ENCODE results near the gene UNC93A. TPM values are rescaled to one million over a fixed set of nuclear protein-coding genes. Genes with fewer than 3 reads are reported as not detected.
"Not testable (repeated sequence)": the region's sequence is repeated elsewhere in the genome, so short reads cannot be mapped to it uniquely, and the experiment has no call there.

UNC93A gene
- total RNA-seq, 1 donor from 2014 or later, result not detected

DNA sequence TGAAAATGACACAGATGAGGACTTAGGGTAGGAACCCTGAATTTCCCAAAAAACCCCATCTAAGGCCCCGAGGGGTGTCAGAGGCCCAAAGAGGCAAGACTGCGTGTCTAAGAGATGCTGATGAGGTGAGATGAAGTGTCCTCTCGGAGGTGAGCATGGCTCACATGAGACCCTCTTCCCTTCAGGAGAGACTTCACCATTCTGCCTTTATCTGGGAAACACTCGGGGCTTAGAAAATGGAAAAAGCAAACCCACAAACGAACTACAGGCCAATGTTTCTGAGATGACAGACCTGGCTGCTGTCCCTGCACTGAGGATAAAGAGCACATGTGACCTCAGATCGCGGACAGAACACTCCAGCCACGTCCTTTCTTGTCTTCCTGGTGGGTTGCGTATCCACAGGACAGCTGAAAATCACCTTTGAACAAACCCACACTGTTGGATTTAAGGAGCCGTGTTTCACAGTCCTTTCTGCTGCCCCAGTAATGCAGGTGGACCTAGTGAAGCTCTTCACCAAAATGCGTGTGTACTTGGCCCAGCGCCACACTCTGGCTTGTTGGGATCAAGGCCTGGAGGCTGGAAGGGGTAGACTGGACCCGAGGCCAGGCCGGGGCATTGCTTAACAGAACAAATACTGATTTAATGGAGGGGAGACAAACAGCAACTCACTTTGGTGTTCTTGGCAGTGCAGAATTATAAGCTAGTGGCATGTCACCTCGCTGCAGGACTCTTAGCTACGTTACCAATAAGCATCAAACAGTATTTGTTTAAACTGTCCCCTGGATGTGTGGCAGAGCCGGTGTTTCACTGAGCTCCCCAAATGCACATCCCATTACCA, 18.5 kb downstream of the UNC93A start:
- not testable (repeated sequence) for DNase-seq (ENCODE audit: low read depth in 2 of 2)

DNA sequence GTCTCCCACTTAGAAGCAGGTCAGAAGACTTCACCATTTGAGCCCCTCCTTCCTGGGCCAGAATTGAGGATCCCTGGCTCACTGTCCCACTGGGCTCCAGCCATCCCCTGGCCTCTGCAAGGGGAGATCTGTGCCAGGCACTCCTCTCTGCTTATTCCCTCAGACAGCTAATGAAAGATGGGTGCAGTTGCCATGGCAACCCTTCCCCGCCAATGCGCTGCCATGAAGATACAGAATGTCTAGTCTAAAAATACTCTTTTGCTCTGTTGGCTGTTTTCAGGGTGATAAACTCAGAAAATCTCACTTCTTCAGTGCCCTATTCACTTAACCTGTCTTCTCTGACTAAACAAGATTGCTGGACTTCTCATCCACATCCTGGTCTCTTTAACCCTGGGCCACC, 20.2 kb downstream of the UNC93A start:
- no peak for DNase-seq (ENCODE audit: low read depth in 2 of 2)

DNA sequence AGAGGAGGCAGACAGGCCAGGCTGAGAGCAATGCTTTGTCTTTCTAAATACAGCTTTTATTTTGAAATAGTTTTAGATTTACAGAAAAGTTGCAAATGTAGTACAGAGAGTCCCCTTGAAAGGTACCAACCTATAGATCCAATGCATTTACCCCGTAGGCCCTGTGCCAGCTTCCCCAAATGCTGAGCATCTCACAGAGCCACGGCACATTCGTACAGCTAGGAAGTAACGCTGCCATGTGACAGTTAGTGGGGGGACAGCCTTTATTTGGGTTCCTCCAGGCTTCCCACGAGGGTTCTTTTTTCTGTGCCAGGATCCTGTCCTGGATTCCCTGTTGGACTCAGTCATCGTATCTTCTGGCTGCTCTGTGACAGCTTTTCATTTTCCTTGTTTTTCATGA, 20.6 kb downstream of the UNC93A start:
- not testable (repeated sequence) for DNase-seq (ENCODE audit: low read depth in 2 of 2)

DNA sequence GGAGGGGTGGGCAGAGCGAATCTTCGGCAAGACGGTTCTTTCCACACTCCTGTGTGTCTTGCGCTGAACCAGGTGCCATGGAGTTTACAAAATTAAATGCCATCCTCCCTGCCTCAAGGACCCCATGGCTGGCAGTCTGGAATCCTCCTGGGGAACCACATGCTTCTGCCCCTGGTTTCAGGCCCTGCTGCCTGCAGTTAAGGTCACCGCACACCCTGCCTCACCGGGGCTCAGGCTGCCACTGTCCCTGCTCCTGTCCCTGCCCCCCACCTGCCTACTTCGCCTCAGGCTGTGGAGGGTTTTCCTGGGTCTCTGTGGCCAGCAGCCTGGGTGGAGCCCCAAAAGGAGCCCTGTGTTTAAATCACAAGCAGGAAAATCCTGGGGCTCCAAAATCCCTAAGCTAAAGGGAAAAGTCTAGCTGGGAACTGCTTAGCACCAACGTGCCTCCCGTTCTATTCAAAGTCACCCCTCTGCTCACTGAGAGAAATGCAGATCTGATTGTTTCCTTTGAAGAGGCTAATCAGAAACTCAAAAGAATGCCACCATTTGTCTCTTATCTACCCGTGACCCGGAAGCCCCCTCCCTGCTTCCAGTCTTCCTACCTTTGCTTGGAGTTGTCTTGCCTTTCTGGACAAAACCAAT, 23.2 kb downstream of the UNC93A start:
- DNase-seq (ENCODE audit: low read depth in 2 of 2), result no peak

DNA sequence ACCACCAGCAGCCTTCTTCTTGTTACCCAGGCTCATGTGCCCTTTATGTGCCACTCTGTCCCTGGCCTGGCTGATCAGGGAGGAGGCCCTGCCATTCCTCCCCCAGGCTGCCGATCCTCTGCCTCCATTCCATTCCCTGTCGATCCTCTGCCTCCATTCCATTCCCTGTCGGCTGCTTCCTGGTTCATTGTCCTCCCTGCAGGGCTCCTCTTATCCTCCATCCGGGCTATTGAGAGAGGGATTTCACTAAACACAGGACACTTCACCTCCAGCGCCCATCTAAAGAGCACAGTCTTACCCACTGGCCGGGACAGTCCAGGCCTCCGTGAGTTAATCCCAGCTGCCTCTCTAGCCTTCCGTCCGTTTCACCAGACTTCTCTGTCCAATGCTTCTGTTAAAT, 26.1 kb downstream of the UNC93A start:
- DNase-seq (ENCODE audit: low read depth in 2 of 2), result no peak

DNA sequence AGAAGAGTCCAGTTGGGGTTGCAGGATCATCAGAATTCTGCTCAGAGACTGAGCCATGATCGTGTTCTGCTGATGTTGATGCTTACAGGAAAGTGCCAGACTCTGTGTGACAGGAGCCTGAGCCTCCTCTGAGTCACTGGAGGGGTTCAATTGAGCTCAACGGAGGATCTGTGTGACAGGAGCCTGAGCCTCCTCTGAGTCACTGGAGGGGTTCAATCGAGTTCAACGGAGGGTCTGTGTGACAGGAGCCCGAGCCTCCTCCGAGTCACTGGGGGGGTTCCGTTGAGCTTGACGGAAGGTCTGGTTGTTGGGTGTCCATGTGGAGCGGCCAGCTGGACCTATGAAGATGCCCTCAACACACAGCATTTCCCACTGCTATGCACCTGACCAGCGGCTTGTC, 27.2 kb downstream of the UNC93A start:
- not testable (repeated sequence) for DNase-seq (ENCODE audit: low read depth in 2 of 2)

DNA sequence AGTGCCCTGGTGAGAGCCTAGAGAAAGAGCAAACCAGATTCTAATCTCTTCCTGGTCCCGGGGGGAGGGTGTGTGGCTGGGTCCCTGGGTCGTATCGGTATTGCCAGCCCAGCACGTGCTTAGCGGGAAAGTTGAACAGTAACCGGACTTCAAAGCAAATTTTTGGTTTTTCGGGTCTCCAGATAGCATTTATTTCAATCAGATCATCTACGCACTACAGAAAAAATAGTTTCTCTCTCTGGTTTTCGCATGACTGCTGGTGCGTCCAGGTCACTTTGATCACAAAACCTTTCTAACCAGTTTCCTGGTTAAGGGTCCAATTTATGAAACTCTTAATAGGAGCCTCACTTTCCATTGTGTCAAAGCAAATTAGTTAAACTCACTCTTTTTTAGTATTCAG, 27.7 kb downstream of the UNC93A start:
- DNase-seq (ENCODE audit: low read depth in 2 of 2), result not testable (repeated sequence)

DNA sequence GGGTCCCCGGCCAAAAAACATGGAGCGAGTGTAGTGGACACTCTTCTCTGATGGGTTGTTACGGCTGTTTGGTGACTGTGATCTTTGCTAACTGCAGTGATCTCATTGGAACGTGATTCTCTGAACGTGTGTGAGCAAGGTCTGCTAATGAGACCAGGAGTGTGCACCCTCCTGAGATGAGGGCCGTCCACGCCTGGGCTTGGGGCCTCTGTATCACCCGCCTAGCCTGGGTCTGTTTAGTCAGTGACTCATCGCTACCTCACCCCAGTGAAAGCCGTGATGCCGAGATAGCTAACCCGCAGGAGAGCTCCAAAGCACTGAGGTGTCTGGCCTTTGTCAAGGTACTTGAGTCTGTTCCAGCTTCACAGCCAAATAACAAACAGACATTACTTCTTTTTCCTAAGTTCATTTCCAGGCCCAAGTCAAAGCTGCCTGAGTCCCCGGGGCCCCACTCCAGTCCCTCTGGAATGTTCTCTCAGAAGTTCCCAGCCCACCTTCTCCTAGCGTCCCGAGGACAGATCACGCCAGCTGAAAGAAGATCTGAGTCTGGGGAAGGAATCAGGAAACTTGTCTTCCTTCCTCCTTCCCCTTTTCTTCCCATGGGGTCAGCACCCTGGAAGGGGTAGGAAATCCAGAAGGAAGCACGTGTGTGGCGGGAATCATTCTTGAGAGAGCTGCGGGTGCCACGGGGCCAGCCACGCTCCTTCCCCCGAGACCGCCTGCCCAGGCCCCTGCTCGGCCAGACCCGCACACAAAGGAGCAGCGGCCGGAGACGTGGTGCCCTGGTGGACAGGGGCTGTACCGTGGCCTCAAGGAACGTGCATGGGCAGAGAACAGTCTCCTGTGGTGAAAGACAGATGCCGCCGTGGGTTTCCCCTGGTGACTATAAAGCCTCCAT, 29.0 kb downstream of the UNC93A start:
- DNase-seq (ENCODE audit: low read depth in 2 of 2), result not testable (repeated sequence)

DNA sequence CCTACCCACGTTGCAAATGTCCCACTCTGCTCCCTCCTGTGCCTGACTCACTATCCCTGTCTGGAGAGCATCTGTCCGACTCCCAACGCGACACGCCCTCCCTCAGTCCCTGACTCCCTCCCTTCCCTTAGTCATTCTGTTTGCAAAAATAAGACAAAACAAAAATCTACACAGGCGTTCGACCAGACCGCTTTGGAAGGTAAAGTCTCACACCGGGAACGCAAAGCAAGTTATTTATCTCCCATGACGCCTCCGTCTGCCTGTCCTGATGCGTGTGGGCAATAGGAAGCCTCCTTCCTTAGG, 29.6 kb downstream of the UNC93A start:
- DNase-seq (ENCODE audit: low read depth in 2 of 2), result not testable (repeated sequence)

DNA sequence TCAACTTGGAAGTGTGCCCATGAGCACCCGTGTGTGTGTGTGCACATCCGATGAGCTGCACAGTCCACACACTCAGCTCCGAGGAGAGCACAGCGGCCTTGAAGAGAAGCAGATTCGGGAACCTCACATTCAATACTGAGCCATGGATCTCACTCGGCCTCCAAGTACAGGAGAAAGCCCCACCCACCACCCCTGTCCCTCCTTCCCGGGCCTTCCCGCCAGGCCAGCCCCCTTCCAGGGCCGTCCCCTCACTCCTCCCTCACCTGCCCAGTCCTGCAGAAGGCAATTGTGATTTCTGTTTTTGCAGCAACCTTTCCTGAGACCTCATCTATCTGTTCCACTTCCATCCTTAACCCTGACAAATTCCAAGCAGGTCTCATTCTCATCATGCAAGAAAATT, 30.1 kb downstream of the UNC93A start:
- DNase-seq (ENCODE audit: low read depth in 2 of 2), result not testable (repeated sequence)

DNA sequence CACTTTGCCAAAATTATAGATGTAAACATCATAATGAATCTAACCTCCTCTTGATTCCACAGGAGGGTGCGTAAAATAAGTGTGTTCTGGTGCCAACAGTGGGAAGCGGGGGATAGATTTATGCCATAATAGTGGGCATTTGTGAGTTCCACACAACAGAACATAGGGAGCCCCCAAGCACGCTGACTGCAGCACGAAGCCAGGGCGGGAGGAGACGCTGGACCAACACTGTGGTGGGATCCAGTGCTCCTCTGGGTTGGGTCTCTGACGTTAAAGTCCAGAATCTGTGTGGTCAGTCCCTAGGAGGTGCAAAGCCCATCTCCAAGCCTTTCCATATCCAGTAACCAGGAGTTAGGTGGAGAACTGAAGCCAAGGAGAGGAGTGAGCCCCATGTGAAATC, 32.0 kb downstream of the UNC93A start:
- DNase-seq (ENCODE audit: low read depth in 2 of 2), result no peak

DNA sequence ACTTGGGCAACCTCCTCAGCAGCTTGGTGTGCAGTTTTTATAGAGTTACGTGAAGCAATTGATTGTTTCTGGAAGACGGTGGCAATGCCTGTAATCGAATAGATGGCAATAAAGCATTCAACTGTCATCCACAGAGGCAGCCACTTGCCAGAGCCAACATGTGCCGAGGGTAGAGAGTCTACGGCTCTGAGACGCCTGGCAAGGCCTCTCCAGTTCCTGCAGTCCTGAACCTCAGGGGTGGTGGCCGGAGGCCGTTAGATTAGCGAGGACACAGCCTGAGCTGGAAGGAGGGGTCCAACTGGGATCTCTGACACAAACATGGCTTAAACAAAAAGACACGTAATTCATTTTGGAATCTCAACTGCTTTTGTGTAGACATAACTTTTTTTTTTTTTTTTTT, 33.0 kb downstream of the UNC93A start:
- no peak for DNase-seq (ENCODE audit: low read depth in 2 of 2)

DNA sequence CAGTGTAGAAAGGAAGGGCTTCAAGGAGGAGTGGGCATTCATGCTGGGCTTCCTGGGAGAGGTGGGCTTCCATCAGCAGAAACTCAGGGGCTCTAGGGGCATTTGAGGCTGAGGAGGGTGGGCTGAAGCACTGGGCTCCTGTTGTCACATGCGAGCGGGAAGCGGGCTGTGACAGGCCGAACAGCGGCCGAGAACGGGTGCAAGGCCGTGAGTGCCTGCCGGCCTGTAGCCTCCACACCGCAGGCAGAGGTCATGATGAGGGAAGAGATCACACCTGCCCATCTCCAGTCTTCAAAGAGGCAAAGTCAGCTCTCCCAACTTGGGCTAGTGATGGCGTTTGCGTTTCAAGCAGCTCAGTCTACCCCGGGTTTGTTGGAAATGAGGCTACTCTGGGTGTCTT, 34.7 kb downstream of the UNC93A start:
- DNase-seq (ENCODE audit: low read depth in 2 of 2), result no peak

DNA sequence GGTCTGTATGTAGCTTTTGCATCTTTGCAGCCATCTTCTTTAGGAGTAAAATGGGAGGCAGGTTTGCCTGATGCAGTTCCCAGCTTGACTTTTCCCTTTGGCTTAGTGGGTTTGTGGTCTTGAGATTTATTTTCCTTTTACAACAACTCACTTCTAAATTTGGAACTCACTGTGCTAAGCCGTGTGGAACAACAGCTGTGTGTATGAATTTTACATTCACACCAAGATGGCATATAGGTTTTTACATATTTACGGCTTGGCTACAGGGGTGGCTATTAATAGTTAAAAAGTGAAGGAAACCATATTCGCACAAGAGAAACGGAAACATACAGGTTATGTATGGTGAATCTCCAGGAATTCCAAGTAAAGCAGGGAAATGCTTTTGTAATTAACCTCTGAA, 36.3 kb downstream of the UNC93A start:
- no peak for DNase-seq (ENCODE audit: low read depth in 2 of 2)

DNA sequence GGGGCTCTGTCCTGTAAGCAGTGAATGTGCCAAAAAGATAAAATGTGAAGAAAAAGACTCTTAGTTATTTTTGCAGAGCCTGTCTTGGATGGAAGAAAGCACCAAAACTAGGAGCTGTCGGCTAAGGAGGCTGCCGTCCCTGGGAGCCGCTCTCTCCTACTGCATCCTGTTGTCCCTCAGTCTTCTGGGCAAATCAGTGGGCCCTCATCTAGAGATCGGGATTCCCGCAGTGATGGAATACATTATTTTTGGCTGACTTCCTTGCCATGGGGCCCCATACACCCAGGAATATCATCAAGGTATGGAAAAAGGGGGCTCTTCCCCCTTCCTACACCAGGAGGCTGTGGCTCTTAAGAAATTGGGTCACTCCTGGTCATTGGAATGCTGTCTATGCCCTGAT, 37.0 kb downstream of the UNC93A start:
- no peak for DNase-seq (ENCODE audit: low read depth in 2 of 2)

DNA sequence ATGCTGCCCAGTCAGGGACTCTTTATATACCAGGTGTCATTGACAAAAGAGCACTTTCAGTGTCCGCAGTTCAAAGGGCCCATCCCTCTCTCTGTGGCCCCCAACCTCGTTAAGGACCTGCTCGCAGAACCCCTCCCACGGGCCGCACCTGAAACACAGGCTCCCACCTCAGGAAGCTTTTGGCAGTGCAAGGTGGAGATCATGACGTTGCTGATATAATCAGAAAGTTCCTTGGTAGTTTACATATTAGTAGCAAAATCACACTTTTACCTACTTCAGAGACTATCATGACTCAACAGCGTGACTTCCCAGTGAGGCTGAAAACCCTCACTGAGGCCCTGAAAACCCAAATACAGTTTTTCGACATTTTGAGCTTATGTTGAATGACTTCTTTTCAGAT, 37.9 kb downstream of the UNC93A start:
- no peak for DNase-seq (ENCODE audit: low read depth in 2 of 2)

DNA sequence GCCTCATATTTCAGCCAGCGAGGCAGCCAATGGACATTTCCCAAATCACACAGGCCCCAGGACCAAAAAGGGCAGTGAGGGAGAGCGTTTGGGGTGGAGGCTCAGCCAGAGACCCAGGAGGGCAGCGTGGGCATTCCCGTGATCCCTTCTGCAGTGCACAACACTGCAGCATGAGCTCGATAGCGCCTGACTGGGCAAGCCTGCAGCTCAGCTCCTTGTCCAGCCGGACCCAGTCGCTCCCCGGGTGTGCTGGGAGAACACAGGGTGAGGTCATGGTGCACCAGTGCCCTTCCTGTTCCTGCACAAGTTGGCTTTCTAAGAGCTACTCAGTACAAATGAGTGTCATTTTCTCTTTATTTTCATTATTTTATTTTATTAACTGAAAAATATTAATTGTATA, 39.6 kb downstream of the UNC93A start:
- DNase-seq (ENCODE audit: low read depth in 2 of 2), result no peak

DNA sequence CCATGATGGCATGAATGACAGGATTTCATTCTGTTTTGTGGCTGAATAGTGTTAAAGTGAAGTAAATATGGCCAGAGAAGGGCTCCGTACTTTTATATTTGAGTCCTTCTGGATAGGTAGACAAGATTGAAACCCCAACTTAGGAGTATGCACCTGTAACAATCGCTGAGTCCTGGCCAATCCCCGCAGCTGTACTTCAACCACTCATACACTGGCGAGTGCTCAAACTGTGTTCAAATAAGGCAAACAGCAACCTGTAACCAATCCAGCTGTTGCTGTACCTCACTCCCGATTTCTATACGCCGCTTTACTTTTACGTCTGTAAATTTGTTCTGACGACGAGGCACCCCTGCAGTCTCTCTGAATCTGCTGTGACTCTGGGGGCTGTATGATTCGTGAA, 40.5 kb downstream of the UNC93A start:
- no peak for DNase-seq (ENCODE audit: low read depth in 2 of 2)

DNA sequence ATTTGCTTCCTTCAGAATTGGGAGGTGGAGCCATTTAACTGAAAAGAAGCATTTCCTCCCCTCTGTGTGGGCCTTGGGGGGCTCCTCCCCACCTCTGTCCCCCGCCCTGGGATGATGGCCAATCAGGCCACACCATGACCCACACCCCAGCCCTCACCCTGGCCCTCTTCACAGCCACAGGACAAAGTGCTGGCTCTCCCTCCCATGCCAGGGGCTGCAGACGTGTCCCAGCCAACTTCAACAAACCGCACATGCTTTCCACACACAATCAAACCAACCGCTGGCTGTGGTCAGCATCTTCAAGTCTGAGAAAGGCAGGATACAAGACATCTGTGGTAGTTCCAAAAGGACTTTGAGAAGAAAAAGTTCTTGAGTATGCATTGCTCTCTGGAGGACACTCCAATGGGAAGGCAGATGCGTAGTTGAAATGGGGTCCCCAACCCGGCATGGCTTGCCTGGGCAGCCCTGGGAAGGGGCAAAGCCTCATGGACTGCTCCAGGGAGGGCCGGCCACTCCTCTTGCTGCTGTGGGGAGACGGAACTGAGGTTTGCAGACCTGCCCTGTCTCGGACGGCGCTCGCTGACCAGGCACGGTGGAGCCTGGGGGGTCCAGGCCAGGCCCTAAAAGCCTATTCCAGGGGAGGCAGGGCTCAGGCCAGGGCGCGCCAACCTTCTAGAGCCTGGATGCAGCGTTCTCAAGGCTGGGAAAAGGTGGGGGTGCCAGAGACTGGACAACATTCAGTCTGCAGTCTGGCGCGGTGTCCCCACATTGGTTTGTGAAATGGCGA, 45.9 kb downstream of the UNC93A start:
- DNase-seq (ENCODE audit: low read depth in 2 of 2), result no peak

DNA sequence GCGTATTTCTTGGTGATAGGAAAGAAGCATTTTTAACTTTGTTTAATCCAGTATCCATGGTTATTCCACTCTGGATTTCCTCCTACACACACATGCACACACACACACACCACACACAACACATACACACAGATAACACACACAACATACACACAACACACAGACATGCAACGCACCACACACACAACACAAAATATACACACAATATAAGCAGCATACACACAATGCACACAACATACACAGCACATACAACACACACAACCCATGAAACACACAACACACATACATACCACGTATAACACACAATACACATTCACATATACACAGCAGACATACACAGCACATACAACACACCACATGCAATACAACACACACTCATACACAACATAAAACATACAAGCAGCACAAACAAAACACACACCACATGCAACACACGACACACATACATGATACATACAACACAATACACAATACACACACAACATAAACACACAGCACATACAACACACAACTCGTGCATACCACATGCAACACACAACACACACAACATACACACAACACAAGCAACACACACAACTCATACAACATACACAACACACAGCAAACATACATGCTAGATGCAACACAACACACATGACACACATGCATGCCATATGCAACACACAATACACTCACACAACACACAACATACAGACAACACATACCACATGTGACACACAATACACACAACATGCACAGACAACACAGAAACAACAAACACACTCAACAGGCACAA, 46.7 kb downstream of the UNC93A start:
- DNase-seq (ENCODE audit: low read depth in 2 of 2), result no peak
